Glutamatergic neuron (in vitro differentiated cells): ENCODE data around the gene CARD9. TPM values are rescaled to one million over a fixed set of nuclear protein-coding genes. Genes with fewer than 3 reads are reported as not detected.

Experiments
- DNase-seq: peaks from one replicate; pipeline ENCODE4 v3.0.0; 2022
- H3K27ac Mint-ChIP-seq: one replicate; pipeline ENCODE4 v1.8.0; 2020; ENCODE audit warnings: mild to moderate bottlenecking, mixed read lengths, inconsistent platforms; ENCODE audit not compliant: unreplicated experiment
- H3K27me3 Mint-ChIP-seq: one replicate; pipeline ENCODE4 v1.8.0; 2020; ENCODE audit warnings: mild to moderate bottlenecking, moderate library complexity, mixed read lengths, inconsistent platforms; ENCODE audit not compliant: unreplicated experiment
- H3K36me3 Mint-ChIP-seq: one replicate; pipeline ENCODE4 v1.8.0; 2020; ENCODE audit warnings: mild to moderate bottlenecking, mixed read lengths, inconsistent platforms; ENCODE audit not compliant: unreplicated experiment
- H3K4me1 Mint-ChIP-seq: one replicate; pipeline ENCODE4 v1.8.0; 2020; ENCODE audit warnings: mild to moderate bottlenecking, low read depth, mixed read lengths, inconsistent platforms; ENCODE audit not compliant: unreplicated experiment
- H3K4me3 Mint-ChIP-seq: one replicate; pipeline ENCODE4 v1.8.0; 2020; ENCODE audit warnings: mild to moderate bottlenecking, mixed read lengths, inconsistent platforms; ENCODE audit not compliant: unreplicated experiment
- H3K9me3 Mint-ChIP-seq: one replicate; pipeline ENCODE4 v1.8.0; 2020; ENCODE audit warnings: mild to moderate bottlenecking, moderate library complexity, mixed read lengths, inconsistent platforms; ENCODE audit not compliant: unreplicated experiment
- CTCF ChIP-seq: fragments of 200-600 bp; sonication (generic); IDR thresholded peaks from one replicate; pipeline ENCODE4 v1.5.0; 2021; ENCODE audit not compliant: partially characterized antibody, unreplicated experiment
- total RNA-seq: library from RNA; stranded (reverse); fragmentation: NEBNext Ultra II Directional; extraction: Animal tissue kit (Norgen Biotek cat#: 25700); gene quantifications from one replicate; pipeline ENCODE4 v1.2.1, GENCODE V29; 2021; ENCODE audit not compliant: unreplicated experiment

Gene CARD9
- total RNA-seq, 1 donor from 2014 or later, result 4.1 TPM

- no peak for TF ChIP-seq CTCF
- no peaks in the 10 kb centered on the region for H3K36me3 Mint-ChIP-seq
- no peaks in the 10 kb centered on the region for H3K4me1 Mint-ChIP-seq
- peak overlapping the region; percentile 22 for H3K27ac Mint-ChIP-seq
- H3K9me3 Mint-ChIP-seq, result peaks cover 2% of the 10 kb centered on the region
- H3K27me3 Mint-ChIP-seq, result peaks cover 21% of the 10 kb centered on the region
- H3K4me3 Mint-ChIP-seq, result no peak overlapping the region
- DNase-seq, result peak; percentile 83
Observed at GRCh38 chr9:136345281-136346156, 27.9 kb downstream of the CARD9 start.

GRCh38 chr9:136344544-136345280 lies 28.8 kb downstream of the CARD9 start:
- no peak for TF ChIP-seq CTCF
- no peak for DNase-seq
- Mint-ChIP-seq H3K36me3 (no peaks in the 10 kb centered on the region), H3K4me1 (no peaks in the 10 kb centered on the region), H3K27me3 (peaks cover 21% of the 10 kb centered on the region), H3K27ac (peak overlapping the region; percentile 17), H3K9me3 (peaks cover 2% of the 10 kb centered on the region), H3K4me3 (peak overlapping the region; percentile 46)

- H3K27me3 Mint-ChIP-seq, result peaks cover 17% of the 10 kb centered on the region
- no peak for TF ChIP-seq CTCF
Observed at GRCh38 chr9:136343884-136344269, 29.6 kb downstream of the CARD9 start.

GRCh38 chr9:136343121-136343883 lies 30.2 kb downstream of the CARD9 start:
- no peak for TF ChIP-seq CTCF
- no peak overlapping the region for H3K27ac Mint-ChIP-seq
- H3K36me3 Mint-ChIP-seq, result no peaks in the 10 kb centered on the region
- DNase-seq, result no peak
- no peaks in the 10 kb centered on the region for H3K4me1 Mint-ChIP-seq
- peaks cover 17% of the 10 kb centered on the region for H3K27me3 Mint-ChIP-seq
- H3K9me3 Mint-ChIP-seq, result peaks cover 2% of the 10 kb centered on the region
- H3K4me3 Mint-ChIP-seq, result no peak overlapping the region

More at GRCh38 chr9:136343884-136344269, 29.6 kb downstream of the CARD9 start:
- Mint-ChIP-seq H3K27ac (no peak overlapping the region), H3K4me1 (no peaks in the 10 kb centered on the region), H3K9me3 (peaks cover 2% of the 10 kb centered on the region), H3K36me3 (no peaks in the 10 kb centered on the region), H3K4me3 (no peak overlapping the region)
- no peak for DNase-seq
